HG02885 (cell line): Measurements from ENCODE around the gene HDAC10.
A peak's percentile ranks its signal among the peaks of the same experiment; 100 is the strongest.
"Not testable (repeated sequence)": the region's sequence is repeated elsewhere in the genome, so short reads cannot be mapped to it uniquely, and the experiment has no call there.

Experiments
- ATAC-seq: cut with Tn5 transposase; IDR thresholded peaks from one replicate; pipeline ENCODE4 v1.9.1; 2021; ENCODE audit warnings: mild to moderate bottlenecking; ENCODE audit not compliant: unreplicated experiment, poor library complexity

HDAC10 gene

DNA sequence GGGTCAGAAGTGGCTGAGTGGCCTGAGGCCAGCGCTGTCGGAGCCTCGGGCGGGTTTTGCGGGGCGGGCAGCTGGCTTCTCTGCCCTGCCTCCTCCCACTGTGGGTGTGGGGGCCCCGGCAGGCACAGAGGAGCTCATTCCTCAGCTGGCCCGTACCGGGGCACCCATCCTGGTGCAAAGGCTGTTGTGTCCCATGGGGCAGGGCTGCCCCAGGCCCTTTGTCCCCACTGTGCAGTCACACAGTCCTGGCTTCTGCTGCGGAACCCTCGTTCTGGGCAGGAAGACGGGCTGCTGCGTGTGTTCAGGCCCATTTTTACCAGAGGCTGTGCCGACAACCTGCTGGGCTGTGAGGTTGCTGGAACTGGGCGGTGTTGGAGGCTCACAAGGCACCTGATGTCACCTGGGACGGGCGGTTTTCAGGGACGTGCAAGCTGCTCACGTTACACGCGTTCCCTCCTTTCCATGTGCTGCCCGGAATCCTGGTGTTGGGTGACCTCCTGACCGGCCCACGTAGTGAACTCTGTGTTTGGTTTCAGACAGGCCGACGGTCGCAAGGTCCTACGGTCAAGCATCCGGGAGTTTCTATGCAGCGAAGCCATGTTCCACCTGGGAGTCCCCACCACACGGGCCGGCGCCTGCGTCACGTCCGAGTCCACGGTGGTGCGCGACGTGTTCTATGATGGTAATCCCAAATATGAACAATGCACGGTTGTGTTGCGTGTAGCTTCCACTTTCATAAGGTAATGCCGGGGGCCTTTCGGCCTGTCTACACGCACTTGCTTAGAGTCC lies 45.1 kb downstream of the HDAC10 start:
- no peak for ATAC-seq

GRCh38 chr22:50204998-50205397 lies 46.1 kb downstream of the HDAC10 start:
- not testable (repeated sequence) for ATAC-seq

DNA sequence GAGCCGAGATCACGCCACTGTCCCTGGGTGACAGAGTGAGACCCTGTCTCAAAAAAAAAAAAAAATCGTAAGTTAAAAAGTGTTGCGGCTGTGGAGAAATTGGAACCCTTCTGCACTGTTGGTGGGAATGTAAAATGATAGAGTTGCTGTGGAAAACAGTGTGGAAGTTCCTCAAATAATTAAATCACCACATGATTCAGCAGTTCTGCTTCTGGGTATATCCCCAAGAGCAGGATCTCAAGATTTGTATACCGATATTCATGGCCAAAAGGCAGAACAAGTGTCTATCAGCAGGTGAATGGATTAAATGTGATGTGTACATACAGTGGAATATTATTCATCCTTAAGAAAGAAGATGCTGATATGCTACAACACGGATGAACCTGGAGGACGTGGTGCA lies 46.5 kb downstream of the HDAC10 start:
- ATAC-seq: no peak

DNA sequence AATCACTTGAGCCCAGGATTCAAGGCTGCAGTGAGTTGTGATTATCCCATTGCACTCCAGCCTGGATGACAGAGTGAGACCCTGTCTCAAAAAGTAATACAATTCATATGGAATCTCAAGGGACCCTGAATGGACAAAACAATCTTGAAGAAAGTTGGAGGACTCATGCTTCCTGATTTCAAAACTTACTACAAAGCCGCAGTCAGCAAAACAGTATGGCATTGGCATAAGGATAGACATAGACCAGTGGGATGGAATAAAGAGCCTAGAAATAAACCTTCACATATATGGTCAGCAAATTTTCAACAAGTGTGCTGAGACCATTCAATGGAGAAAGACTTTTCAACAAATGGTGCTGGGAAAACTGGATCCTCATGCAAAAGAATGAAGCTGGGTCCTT lies 47.8 kb downstream of the HDAC10 start:
- no peak for ATAC-seq

GRCh38 chr22:50202130-50202666 lies 48.9 kb downstream of the HDAC10 start:
- no peak for ATAC-seq

DNA sequence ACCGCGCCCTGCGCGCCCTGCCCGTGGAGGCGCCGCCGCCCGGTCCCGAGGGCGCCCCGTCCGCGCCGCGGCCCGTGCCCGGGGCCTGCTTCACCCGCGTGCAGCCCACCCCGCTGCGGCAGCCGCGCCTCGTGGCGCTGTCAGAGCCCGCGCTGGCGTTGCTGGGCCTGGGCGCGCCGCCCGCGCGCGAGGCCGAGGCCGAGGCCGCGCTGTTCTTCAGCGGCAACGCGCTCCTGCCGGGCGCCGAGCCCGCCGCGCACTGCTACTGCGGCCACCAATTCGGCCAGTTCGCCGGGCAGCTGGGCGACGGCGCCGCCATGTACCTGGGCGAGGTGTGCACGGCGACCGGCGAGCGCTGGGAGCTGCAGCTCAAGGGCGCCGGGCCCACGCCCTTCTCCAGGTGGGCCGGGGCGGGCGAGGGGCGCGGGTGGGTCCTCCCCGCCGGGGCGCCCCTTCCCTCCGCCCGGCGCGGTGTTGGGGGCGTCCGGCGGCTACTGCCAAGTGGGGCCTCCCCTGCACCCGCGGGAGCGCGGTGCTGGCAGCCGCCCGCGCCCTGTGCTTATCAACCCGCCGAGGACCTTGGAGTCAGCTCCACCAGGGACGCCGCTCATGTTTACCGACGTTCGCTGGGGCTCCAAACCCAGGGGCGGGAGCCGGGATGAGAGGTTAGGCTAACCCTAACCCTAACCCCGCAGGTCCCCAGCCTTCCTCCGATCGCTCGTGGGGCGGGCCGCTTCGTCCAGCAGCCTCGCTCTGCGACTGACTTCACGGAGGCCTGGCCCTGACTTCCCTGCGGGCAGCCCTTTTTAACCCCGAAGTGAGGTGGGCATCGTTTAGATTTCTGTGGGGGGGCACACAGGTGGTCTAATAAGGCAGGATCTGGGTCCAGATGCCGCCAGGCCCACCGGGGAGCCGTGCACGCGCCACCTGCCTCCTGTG lies 49.6 kb downstream of the HDAC10 start:
- peak; percentile 29 for ATAC-seq

GRCh38 chr22:50200461-50201190 lies 50.4 kb downstream of the HDAC10 start, which contains the start of gene SELENOO:
Gene SELENOO (plus strand): TSS chr22:50201011. CDS start chr22:50201037, 26 bp downstream.
- peak; percentile 78 for ATAC-seq

DNA sequence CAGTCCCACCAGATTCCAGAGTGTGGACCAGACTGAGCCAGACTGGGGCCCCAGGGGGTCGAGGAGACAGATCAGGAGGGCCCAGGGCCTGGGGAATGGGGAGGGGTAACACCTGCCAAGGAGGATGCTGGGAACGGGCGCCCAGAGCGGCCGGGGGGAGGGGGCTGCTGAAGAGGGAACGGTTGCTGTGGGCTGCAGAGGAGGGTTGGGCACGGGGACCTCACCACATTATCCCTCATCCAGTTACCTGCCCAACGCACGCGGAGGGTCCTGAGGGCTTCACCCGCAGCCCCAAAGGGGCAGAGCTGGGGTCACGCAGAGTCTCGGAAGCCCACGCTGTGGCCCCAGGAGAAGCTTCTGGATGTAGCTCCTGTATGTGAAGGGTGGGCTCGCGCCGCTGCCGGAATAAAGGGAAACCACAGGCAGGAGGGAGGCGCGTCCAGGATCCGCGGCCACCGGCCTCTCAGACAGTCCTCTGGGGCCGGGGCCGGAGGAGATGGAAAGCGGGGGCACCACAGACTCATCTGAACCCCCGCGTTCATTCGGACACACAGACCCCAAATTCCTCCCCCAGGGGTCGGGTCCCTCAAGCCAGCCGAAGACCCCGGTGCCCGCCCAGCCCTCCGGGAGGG lies 51.1 kb downstream of the HDAC10 start:
- ATAC-seq: no peak

- ATAC-seq: no peak
Measured at GRCh38 chr22:50199251-50199721, 51.8 kb downstream of the HDAC10 start.

GRCh38 chr22:50198624-50199017 lies 52.4 kb downstream of the HDAC10 start:
- no peak for ATAC-seq

- ATAC-seq: no peak
Measured at GRCh38 chr22:50197856-50198623, 53.0 kb downstream of the HDAC10 start.

GRCh38 chr22:50197000-50197800 lies 53.9 kb downstream of the HDAC10 start:
- no peak for ATAC-seq

GRCh38 chr22:50196256-50196655 lies 54.8 kb downstream of the HDAC10 start:
- no peak for ATAC-seq
